Measurements from ENCODE around the gene ARRB1. TPM values are rescaled to one million over a fixed set of nuclear protein-coding genes. Genes with fewer than 3 reads are reported as not detected.
A peak's percentile ranks its signal among the peaks of the same experiment; 100 is the strongest.

The ARRB1 gene
- total RNA-seq, 1 donor from 2014 or later: 38.0 TPM

DNA sequence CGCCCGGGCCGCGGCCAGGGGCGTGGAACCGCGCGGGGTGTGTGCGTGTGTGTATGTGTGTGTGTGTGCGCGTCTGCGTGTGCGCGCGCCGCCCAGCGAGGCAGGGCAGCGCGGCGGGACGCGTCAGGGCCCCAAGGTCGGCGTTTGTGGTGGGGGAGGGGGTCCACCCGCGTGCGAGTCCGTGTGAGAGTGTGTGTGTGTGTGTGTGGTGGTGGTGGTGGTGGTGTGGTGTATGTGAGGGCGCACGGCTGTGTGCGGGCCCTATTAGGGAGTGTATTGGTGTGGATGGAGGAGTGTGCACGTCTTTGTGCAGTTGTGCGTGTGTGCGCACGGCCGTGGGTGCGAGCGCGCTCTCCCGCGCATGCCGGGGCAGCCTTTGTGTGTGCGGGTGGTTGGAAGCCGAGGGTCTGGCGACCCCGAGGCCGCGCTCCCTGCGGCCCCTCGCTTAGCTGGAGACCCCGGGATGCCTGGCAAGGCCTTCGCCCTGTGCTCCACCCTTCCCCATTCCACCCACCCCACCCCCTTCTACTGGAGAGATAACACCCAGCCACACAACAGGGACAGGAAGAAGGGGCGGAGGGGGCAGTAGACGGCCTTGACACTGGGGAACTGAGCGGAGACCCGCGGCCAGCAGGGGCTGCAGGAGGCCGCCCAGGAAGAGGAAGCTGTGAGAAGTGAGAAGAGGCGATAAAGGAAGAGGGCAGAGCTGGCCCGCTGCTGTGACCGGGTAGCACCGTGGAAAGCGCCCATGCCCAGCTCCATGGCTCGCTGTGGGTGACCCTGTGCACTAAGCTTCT is 528 bp upstream of the ARRB1 start:
- peaks cover 16% of the 10 kb centered on the region for H3K27me3 Mint-ChIP-seq (ENCODE audit: unreplicated experiment)
- H3K27ac Mint-ChIP-seq (ENCODE audit: unreplicated experiment): peak overlapping the region; percentile 82
- peaks cover 13% of the 10 kb centered on the region for H3K9me3 Mint-ChIP-seq (ENCODE audit: unreplicated experiment)
- TF ChIP-seq, protein P1, sequence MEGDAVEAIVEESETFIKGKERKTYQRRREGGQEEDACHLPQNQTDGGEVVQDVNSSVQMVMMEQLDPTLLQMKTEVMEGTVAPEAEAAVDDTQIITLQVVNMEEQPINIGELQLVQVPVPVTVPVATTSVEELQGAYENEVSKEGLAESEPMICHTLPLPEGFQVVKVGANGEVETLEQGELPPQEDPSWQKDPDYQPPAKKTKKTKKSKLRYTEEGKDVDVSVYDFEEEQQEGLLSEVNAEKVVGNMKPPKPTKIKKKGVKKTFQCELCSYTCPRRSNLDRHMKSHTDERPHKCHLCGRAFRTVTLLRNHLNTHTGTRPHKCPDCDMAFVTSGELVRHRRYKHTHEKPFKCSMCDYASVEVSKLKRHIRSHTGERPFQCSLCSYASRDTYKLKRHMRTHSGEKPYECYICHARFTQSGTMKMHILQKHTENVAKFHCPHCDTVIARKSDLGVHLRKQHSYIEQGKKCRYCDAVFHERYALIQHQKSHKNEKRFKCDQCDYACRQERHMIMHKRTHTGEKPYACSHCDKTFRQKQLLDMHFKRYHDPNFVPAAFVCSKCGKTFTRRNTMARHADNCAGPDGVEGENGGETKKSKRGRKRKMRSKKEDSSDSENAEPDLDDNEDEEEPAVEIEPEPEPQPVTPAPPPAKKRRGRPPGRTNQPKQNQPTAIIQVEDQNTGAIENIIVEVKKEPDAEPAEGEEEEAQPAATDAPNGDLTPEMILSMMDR (IDR thresholded peaks at IDR 0.05; ENCODE audit: partially characterized antibody, unreplicated experiment): no peak
- H3K4me1 Mint-ChIP-seq (ENCODE audit: low read depth, unreplicated experiment): peaks cover 16% of the 10 kb centered on the region
- peak overlapping the region; percentile 82 for H3K4me3 Mint-ChIP-seq (ENCODE audit: unreplicated experiment)
- DNase-seq: peak; percentile 55
- peaks cover 5% of the 10 kb centered on the region for H3K36me3 Mint-ChIP-seq (ENCODE audit: unreplicated experiment)

GRCh38 chr11:75350743-75351540 is 519 bp downstream of the ARRB1 start:
- H3K36me3 Mint-ChIP-seq (ENCODE audit: unreplicated experiment): peaks cover 5% of the 10 kb centered on the region
- peaks cover 18% of the 10 kb centered on the region for H3K4me1 Mint-ChIP-seq (ENCODE audit: low read depth, unreplicated experiment)
- H3K4me3 Mint-ChIP-seq (ENCODE audit: unreplicated experiment): peak overlapping the region; percentile 94
- TF ChIP-seq, protein P1 (IDR thresholded peaks at IDR 0.05; ENCODE audit: partially characterized antibody, unreplicated experiment): no peak
- peaks cover 12% of the 10 kb centered on the region for H3K9me3 Mint-ChIP-seq (ENCODE audit: unreplicated experiment)
- DNase-seq: peak; percentile 38
- peaks cover 14% of the 10 kb centered on the region for H3K27me3 Mint-ChIP-seq (ENCODE audit: unreplicated experiment)
- peak overlapping the region; percentile 85 for H3K27ac Mint-ChIP-seq (ENCODE audit: unreplicated experiment)

- Mint-ChIP-seq H3K4me1 (ENCODE audit: low read depth, unreplicated experiment) (peaks cover 19% of the 10 kb centered on the region), H3K36me3 (ENCODE audit: unreplicated experiment) (peaks cover 5% of the 10 kb centered on the region), H3K27me3 (ENCODE audit: unreplicated experiment) (peaks cover 14% of the 10 kb centered on the region), H3K27ac (ENCODE audit: unreplicated experiment) (peak overlapping the region; percentile 85), H3K4me3 (ENCODE audit: unreplicated experiment) (peak overlapping the region; percentile 94), H3K9me3 (ENCODE audit: unreplicated experiment) (peaks cover 12% of the 10 kb centered on the region)
- DNase-seq: no peak
- TF ChIP-seq, protein P1 (IDR thresholded peaks at IDR 0.05; ENCODE audit: partially characterized antibody, unreplicated experiment): no peak
These were observed 1.2 kb downstream of the ARRB1 start for GRCh38 chr11:75350122-75350742.

DNA sequence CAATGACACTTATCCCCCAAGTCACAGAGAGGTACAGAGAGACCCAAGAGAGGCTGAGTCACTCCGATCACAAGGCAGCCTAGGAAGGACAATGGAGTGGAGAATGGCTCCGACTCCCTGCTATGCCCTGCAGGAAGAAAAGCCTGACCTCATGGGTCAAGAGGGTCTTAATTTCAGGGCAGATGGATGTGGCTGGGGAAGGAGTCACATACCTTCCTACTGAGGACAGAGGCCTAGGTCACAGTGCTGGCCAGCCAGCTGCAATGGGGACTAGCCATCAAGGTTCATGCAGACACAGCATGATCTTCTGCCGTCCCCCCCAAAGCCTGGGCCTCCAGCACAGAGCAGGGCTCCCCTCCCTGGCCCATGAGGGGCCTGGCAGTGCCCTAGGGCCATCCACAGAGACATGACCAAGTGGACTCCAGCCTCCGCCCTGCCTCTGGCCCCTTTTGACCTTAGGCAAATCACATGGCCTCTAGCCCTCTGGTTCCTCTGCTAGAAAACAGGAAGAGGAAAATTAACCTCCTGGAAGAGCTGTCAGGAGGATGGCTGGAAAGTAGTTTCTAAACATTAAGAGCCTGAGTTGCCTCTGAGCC is 1.8 kb downstream of the ARRB1 start:
- H3K4me1 Mint-ChIP-seq (ENCODE audit: low read depth, unreplicated experiment): peaks cover 19% of the 10 kb centered on the region
- H3K36me3 Mint-ChIP-seq (ENCODE audit: unreplicated experiment): peaks cover 5% of the 10 kb centered on the region
- H3K9me3 Mint-ChIP-seq (ENCODE audit: unreplicated experiment): peaks cover 12% of the 10 kb centered on the region
- DNase-seq: no peak
- TF ChIP-seq, protein P1 (IDR thresholded peaks at IDR 0.05; ENCODE audit: partially characterized antibody, unreplicated experiment): no peak
- H3K27ac Mint-ChIP-seq (ENCODE audit: unreplicated experiment): peak overlapping the region; percentile 17
- H3K4me3 Mint-ChIP-seq (ENCODE audit: unreplicated experiment): peak overlapping the region; percentile 94
- peaks cover 14% of the 10 kb centered on the region for H3K27me3 Mint-ChIP-seq (ENCODE audit: unreplicated experiment)

All from glutamatergic neuron (in vitro differentiated cells).